ENCODE data around the gene KCND2.
"Not testable (repeated sequence)": the region's sequence is repeated elsewhere in the genome, so short reads cannot be mapped to it uniquely, and the experiment has no call there.

The KCND2 gene

DNA sequence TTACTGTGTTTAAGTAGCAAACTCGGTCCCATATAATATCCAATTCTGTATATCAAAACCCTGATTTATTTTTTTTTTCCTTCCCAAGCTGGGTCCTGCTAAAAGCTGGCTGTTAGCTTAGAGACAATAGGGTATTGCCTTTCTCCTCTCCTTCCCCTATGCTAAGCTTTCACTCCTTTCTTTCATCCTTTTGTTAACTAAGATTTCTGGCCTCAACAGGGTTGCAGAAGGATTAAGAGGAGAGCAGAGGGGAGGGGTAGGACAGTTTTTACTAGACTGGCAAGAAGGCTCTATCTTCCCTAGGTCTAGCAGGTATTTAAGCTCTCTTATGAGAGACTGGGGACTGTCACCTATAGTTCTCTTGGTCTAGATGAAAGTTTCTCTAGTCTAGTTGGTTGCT is 229.2 kb downstream of the KCND2 start:
- DNase-seq (ENCODE audit: low read depth), result no peak

GRCh38 chr7:120502825-120503224 is 229.8 kb downstream of the KCND2 start:
- DNase-seq (ENCODE audit: low read depth), result no peak

- no peak for DNase-seq (ENCODE audit: low read depth)
Measured at GRCh38 chr7:120504386-120504785, 231.4 kb downstream of the KCND2 start.

- DNase-seq (ENCODE audit: low read depth), result no peak
Measured at GRCh38 chr7:120505770-120506169, 232.8 kb downstream of the KCND2 start.

DNA sequence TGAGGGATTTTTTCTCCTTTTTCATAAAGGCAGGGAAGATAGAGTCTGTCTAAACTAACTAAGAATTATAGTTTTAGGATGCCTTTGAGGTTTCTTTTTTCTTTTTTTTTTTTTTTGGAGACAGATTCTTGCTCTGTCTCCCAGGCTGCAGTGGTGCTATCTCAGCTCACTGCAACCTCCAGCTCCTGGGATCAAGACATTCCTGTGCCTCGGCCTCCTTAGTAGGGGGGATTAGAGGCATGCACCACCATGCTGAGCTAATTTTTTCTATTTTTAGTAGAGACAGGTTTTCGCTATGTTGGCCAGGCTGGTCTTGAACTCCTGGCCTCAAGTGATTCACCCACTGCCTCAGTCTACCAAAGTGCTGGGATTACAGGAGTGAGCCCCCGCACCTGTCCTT is 239.7 kb downstream of the KCND2 start:
- no peak for DNase-seq (ENCODE audit: low read depth)

DNA sequence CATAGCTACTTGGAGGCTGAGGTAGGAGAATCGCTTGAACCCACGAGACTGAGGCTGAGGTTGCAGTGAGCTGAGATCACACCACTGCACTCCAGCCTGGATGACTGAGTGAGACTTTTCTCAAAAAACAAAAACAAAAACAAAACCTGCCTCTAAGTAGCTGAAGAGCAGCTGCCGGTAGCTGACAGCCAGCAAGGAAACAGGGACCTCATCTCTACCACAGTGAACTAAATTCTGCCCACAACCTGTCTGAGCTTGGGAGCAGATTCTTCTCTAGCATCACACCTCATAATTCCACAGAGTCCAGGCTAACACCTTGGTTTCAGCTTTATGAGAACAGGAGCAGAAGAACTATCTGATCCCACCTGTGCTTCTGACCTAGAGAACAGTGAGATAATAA is 246.2 kb downstream of the KCND2 start:
- DNase-seq (ENCODE audit: low read depth), result no peak

DNA sequence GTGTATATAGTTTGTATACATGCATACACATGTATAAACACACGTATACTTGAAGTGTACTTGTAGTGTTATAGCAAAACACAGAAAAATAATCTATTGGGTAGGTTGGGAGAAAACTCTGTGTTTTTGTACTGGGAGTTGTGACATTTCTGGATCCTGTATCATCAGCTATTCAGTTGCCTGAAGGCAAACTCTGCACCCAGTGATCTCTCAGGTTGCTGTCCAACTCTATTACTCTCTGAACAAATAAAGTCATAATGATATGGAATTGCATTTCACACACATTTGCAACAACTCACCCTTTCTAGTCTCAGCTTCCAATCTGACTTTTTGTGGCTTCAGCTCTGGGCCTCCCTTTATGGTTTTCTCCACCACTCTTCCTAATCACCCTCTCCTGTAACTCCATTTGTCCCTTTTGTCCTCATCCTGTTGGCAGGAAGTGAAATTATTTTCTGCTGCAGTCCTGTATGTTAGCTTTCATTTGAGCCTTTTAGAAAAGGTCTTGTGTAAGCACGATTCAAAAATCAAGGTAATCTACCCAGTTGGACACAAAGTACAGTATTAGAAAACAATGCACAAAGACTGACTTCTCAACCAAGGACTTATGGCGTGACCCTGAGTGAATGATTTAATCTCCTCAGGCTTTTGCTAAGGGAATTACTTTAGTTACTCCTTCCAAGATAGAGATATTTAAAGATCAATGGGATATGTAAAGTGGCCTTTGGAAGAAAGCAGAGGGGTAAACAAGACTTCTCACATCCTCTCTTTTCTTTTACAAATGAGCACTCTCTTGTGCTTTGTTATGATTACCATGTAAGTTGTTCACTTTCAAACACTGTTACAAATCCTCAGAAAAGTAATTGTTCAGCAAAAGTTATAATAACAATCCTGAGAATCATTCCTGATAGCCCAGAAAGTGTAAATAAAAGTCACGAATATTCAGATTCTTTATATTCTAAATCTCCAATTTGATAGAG is 249.1 kb downstream of the KCND2 start:
- DNase-seq (ENCODE audit: low read depth), result no peak

DNA sequence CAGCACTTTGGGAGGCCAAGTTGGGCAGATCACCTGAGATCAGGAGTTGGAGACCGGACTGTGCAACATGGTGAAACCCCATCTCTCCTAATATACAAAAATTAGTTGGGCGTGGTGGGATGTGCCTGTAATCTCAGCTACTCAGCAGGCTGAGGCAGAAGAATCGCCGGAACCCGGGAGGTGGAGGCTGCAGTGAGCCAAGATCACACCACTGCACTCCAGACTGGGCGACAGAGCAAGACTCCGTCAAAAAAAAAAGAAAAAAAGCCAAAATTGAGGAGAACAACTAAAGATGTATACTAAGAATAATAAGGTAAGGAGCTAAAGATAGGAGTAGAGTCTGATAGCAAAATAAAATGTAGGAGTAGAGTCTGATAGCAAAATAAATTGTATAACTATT is 251.0 kb downstream of the KCND2 start:
- no peak for DNase-seq (ENCODE audit: low read depth)

DNA sequence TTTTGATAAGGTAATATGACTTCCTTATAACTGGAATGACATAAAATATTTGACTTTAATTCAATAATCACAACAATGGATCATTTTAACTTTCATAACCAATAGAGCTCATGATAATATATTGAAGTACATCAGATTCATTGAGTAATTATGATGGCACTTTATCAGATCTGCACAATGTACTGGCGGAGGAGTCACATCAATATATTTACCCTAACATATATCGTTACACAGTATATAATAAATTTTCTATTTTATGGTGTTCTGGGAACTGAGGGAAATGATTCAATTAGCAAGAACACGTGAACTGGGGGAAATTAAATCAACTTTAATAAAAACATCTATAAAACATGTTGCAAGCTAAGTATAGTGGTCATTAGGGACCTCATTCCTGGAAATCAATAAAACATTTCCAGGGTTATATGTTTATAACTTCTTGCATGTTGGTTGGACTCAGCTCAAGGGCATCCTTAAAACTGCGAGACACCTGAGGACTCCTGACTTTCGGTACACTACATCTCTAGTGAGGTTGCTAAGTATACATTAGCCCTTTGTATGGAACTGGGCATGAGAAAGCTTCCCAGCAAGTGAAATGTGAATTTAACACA is 254.0 kb downstream of the KCND2 start:
- no peak for DNase-seq (ENCODE audit: low read depth)

GRCh38 chr7:120529736-120530135 is 256.8 kb downstream of the KCND2 start:
- no peak for DNase-seq (ENCODE audit: low read depth)

DNA sequence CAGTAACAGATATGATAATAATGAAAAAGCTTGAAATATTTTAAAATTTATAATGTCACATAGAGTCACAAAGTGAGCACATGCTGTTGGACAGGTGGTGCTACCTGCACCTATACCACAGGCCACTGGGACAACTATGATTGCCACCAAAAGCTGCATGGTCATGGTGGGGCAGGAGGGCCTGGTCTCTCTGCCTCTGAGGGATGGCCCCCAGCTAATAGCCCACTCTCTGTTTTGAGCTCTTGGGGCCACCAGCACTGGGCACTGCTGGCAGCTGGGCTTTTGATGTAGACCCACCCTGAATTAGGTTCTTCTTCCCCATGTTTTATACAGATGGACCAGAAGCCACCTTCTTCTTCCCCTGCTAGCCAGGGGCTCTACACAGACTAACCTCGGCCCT is 265.4 kb downstream of the KCND2 start:
- no peak for DNase-seq (ENCODE audit: low read depth)

- no peak for DNase-seq (ENCODE audit: low read depth)
Measured at GRCh38 chr7:120539321-120539720, 266.3 kb downstream of the KCND2 start.

DNA sequence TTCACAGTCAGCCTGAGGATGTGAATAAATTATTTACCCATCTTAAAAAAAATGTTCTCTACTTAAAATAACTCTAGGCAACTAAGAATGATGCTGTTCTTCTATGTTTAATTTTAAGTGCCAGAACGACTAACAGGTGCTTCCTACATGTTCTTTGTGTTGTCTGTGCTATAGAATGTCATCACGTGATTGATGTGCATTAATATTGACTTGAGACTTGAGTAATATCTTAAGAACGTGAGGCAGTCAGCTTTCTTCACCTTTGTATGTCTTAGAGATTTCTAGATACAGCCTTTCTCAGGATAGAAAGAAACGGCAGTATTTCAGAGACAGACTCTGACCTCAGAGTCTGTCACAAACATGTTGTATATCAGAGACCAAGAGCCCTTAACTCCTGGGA is 274.6 kb downstream of the KCND2 start:
- no peak for DNase-seq (ENCODE audit: low read depth)

DNA sequence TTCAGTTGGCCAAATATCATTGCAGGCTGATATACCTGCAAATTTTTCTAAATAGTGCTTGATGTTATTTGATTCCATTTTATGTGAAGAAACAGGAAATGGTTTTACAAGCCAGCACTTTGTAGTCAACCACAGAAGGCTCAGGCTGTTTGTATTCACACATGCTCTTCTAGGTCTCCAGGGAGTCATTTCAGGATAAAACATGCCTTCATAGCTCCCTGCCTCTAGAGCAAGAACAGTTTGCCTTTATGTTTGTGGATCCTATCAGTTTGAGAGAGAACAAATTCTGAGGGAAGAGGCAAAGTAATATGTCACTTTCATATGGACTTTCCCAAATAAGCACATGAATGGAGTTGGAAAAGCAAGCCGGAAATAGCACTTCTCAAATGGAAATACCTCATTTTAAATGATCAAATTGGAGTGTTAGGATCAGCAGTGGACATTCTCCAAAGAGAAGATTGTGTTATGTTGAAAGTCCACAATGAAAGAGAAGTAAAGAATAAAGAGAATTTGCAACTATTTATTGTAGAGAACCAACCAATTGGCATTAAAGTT is 277.6 kb downstream of the KCND2 start:
- no peak for DNase-seq (ENCODE audit: low read depth)

- no peak for DNase-seq (ENCODE audit: low read depth)
Measured at GRCh38 chr7:120553491-120553890, 280.5 kb downstream of the KCND2 start.

- DNase-seq (ENCODE audit: low read depth), result no peak
Measured at GRCh38 chr7:120554960-120555571, 282.1 kb downstream of the KCND2 start.

GRCh38 chr7:120564145-120564544 is 291.2 kb downstream of the KCND2 start:
- DNase-seq (ENCODE audit: low read depth), result no peak

GRCh38 chr7:120567204-120567603 is 294.2 kb downstream of the KCND2 start:
- no peak for DNase-seq (ENCODE audit: low read depth)

GRCh38 chr7:120578657-120579056 is 305.7 kb downstream of the KCND2 start:
- DNase-seq (ENCODE audit: low read depth), result not testable (repeated sequence)

GRCh38 chr7:120582916-120583315 is 309.9 kb downstream of the KCND2 start:
- no peak for DNase-seq (ENCODE audit: low read depth)

DNA sequence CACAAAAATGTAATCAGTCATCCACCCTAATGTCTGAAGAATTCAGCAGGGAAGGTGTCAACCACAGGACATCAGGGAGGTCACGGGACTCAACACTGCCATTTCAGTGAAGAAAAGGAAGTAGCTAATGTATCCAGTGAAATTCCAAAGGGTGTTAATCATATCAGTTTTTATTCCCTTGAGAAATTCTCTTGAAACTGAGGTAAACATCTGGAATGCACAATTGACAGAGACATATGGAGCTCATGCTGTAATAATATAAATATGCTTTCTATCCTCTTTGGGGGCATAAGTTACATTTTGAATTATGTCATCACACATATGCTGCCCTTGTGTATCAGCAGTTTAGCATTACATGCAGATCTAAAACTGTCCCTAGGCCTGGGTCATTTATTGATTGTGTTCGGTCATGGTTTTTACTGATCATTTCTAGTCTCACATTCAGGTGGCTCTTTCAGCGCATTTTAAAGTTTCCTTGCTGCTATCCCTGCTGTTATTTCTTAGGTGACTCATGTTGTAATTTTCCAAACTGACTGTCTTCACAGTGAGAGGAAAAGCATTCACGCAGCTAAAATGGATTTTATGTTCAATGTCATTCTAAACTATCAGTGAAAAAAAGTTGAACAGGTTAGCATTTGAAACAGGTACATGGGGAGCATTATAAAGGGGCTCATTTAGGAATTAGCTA is 311.1 kb downstream of the KCND2 start:
- no peak for DNase-seq (ENCODE audit: low read depth)

GRCh38 chr7:120586571-120586970 is 313.6 kb downstream of the KCND2 start:
- DNase-seq (ENCODE audit: low read depth), result no peak
